GM19099 (cell line): ENCODE measurements around the gene ZNF282.

Experiments used
- POLR2A ChIP-seq: IDR thresholded peaks from 3 replicates; pipeline ENCODE4 v1.6.1; 2011; ENCODE audit warnings: low read depth; ENCODE audit not compliant: insufficient read length; ENCODE audit errors: extremely low read depth

The ZNF282 gene

GRCh38 chr7:149255174-149255573 is 59.8 kb downstream of the ZNF282 start:
- TF ChIP-seq POLR2A, result no peak

- no peak for TF ChIP-seq POLR2A
Observed at GRCh38 chr7:149256568-149256967, 61.2 kb downstream of the ZNF282 start.

- TF ChIP-seq POLR2A, result no peak
Observed at GRCh38 chr7:149257146-149257545, 61.8 kb downstream of the ZNF282 start.

GRCh38 chr7:149261316-149261828 is 66.0 kb downstream of the ZNF282 start:
- no peak for TF ChIP-seq POLR2A

GRCh38 chr7:149261829-149262617 is 66.7 kb downstream of the ZNF282 start, which contains the start of gene ZNF783:
Gene ZNF783 (plus strand): TSS chr7:149262196. CDS start chr7:149262334, 138 bp downstream.
- TF ChIP-seq POLR2A, result peak; percentile 68

- TF ChIP-seq POLR2A, result no peak
Observed at GRCh38 chr7:149266451-149266850, 71.1 kb downstream of the ZNF282 start.

- no peak for TF ChIP-seq POLR2A
Observed at GRCh38 chr7:149267733-149268132, 72.4 kb downstream of the ZNF282 start.
